Upper lobe of left lung (tissue), 6 donors: ENCODE data around the gene PLEKHG3. TPM values are rescaled to one million over a fixed set of nuclear protein-coding genes. Genes with fewer than 3 reads are reported as not detected.

Source experiments
- ATAC-seq, 2 donors: fragments of 200-7000 bp; cut with Tn5 transposase; one replicate each; pipeline ENCODE4 v1.9.1; 2022; ENCODE audit warnings: mild to moderate bottlenecking in 2 of 2, moderate library complexity in 2 of 2; ENCODE audit not compliant: low FRiP score in 2 of 2
- DNase-seq, 2 donors: peaks; one replicate each; pipeline ENCODE4 v3.0.0-alpha.2; 2019 to 2020
- H3K27ac ChIP-seq, 4 donors: fragments of 200-600 bp; sonication (generic); one replicate each; pipeline ENCODE4 v1.5.1; 2016 to 2019
- H3K27me3 ChIP-seq, 4 donors: fragments of 200-600 bp; sonication (generic); one replicate each; pipeline ENCODE4 v1.5.1; 2017 to 2019
- H3K36me3 ChIP-seq, 4 donors: fragments of 200-600 bp; sonication (generic); one replicate each; pipeline ENCODE4 v1.5.1; 2016 to 2019
- H3K4me1 ChIP-seq, 4 donors: fragments of 200-600 bp; sonication (generic); one replicate each; pipeline ENCODE4 v1.5.1; 2018 to 2019
- H3K4me3 ChIP-seq, 4 donors: fragments of 200-600 bp; sonication (generic); one replicate each; pipeline ENCODE4 v1.5.1; 2017 to 2019; ENCODE audit warnings: mild to moderate bottlenecking in 2 of 4, moderate library complexity in 1 of 4
- H3K9me3 ChIP-seq, 4 donors: fragments of 200-600 bp; sonication (generic); one replicate each; pipeline ENCODE4 v1.5.1; 2018 to 2019
- CTCF ChIP-seq, 6 experiments: fragments of 450-650 bp in 4 of 6; fragments of 200-600 bp in 2 of 6; sonication (generic) in 2 of 6; IDR thresholded peaks; one replicate each; pipeline ENCODE4 v1.5.1; 2016 to 2019; ENCODE audit warnings: antibody characterized with exemption in 6 of 6
- EP300 ChIP-seq, 4 donors: sonication (generic); formaldehyde crosslinking; IDR thresholded peaks; one replicate each; pipeline ENCODE4 v1.5.1; 2017; ENCODE audit warnings: antibody characterized with exemption in 4 of 4, control low read depth in 2 of 4
- POLR2A ChIP-seq, 4 donors: fragments of 450-650 bp; IDR thresholded peaks; one replicate each; pipeline ENCODE4 v1.5.1; 2016 to 2017; ENCODE audit warnings: antibody characterized with exemption in 4 of 4, mild to moderate bottlenecking in 2 of 4
- POLR2AphosphoS5 ChIP-seq, 2 donors: sonication (generic); formaldehyde crosslinking; IDR thresholded peaks; one replicate each; pipeline ENCODE4 v1.5.1; 2017; ENCODE audit warnings: antibody characterized with exemption in 2 of 2
- WGBS, 2 donors: methylation state at CpG; one replicate each; pipeline ENCODE4 v1.1.5; 2017 to 2018; 5-methylcytosine and 5-hydroxymethylcytosine counted together
- total RNA-seq, 6 donors: library from RNA; depleted of rRNA in 4 of 6; stranded (reverse); fragments of >200 nt in 4 of 6; gene quantifications; one replicate each; pipeline versions ENCODE4 v1.1.0 to v1.2.1, GENCODE V29; 2016 to 2021
- donor health status: DM: no; HTN: no; CAD: no; lungs with moderate emphysema.
- donor health status: DM: no; HTN: yes; CAD: no; lungs with severe emphysema.

Gene PLEKHG3
- total RNA-seq, 6 donors from 2014 or later, result 12.8 to 49.2 (median 34.8) TPM

DNA sequence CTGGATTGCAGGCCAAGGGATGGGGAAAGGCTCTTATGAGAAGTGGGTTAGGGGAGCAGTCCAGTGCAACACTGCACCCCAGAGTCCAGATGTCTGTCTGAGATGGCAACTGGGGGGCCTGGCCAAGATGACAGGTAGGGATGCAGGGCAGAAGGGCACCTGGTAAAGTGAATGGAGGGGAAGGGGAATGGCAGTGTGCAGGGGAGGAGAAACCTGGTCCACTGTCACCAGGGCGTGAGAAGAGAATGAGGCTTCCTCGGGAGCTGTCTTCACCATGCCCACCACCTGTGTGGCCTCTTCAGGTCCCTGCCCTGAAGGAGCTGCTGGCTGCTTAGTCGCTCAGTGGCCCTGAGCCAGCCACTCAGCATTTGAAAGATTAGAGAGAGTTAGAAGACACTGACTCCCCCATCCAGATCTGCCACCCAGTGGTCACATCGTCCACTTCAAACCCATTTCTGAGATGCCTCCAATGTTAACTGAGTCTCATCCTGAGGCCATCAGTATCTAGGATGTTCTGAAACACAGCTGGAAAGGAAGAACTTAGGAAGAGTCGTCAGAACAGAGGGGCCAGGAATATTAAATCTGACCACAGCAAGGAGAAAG, 57.3 kb downstream of the PLEKHG3 start:
- Histone ChIP-seq H3K9me3 (no peaks in the 10 kb centered on the region), H3K4me1 (peaks cover 20 to 50% (median 32%) of the 10 kb centered on the region in 4 donors), H3K27ac (peak overlapping the region in 1 of 4 donors; percentile 63), H3K36me3 (no peaks in the 10 kb centered on the region), H3K27me3 (no peaks in the 10 kb centered on the region), H3K4me3 (no peak overlapping the region)
- ATAC-seq, result no peak
- DNase-seq, result no peak
- no peak for TF ChIP-seq POLR2A (IDR thresholded peaks at IDR 0.05)
- 33% methylated on average over 4 to 5 of the region's 5 CpGs for WGBS, 2 donors

DNA sequence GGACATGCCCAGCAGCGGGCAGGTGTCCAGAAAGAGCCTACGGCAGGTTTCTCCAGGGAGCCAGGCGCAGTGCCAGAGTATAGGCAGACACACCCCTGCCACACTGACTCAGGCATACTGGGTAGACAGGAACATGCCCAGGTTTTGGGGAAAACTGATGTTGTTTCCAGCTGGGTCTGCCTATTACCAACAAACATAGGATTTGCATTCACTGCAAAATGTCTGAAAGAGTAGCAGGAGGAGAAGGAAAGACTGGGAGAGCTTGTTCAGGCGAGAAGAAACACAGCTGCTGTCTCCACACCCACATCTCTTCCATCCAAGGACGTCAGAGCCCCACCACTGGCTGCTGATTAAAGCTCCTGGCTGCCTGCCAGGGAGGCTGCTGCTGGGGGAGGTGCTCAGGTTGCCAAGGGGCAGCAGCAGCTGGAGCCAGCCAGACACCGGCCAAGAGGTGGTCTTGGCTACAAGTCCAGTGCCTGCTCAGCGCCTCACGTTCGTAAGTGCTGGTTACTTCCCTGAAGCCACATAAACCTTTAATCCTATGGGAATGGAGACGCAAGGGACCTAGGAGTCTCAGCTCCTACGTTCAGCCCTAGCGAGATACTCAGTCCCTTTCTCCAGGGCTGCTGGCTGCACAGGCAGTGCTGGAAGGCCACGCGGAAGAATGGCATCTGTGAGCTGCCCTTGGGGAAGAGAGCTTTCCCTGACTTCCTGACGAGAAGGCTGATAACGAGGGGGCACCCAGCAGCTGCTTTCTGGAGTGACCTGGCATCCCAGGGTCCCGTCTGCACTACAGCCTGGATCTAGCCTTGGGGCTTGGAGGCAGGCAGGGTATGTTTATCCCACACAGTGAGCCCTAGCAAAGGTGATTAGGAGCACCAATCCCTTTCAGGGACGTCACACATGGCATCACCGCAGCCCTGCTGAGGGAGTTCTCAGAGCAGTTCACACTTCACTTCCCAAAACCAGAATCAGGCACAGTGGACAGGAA, 58.1 kb downstream of the PLEKHG3 start:
- no peak overlapping the region for H3K4me3 ChIP-seq
- no peaks in the 10 kb centered on the region for H3K9me3 ChIP-seq
- ATAC-seq, result peak in 1 of 2 donors; percentile 39
- DNase-seq, result peak; percentile 68 to 76
- H3K4me1 ChIP-seq, result peaks cover 20 to 48% (median 32%) of the 10 kb centered on the region in 4 donors
- H3K36me3 ChIP-seq, result no peaks in the 10 kb centered on the region
- H3K27me3 ChIP-seq, result no peaks in the 10 kb centered on the region
- H3K27ac ChIP-seq, result peak overlapping the region in 3 of 4 donors; percentile 34 to 63 (median 43)
- TF ChIP-seq POLR2AphosphoS5 (IDR thresholded peaks at IDR 0.05) (no peak), EP300 (IDR thresholded peaks at IDR 0.05) (no peak), CTCF (IDR thresholded peaks at IDR 0.05) (no peak), POLR2A (IDR thresholded peaks at IDR 0.05) (no peak)
- WGBS, 2 donors, result 10 to 28% methylated on average over 5 to 19 of the region's 19 CpGs

GRCh38 chr14:64763085-64763782, 59.0 kb downstream of the PLEKHG3 start:
- Histone ChIP-seq H3K27me3 (no peaks in the 10 kb centered on the region), H3K4me3 (no peak overlapping the region), H3K9me3 (no peaks in the 10 kb centered on the region), H3K4me1 (peaks cover 18 to 39% (median 24%) of the 10 kb centered on the region in 4 donors), H3K36me3 (no peaks in the 10 kb centered on the region), H3K27ac (peak overlapping the region in 3 of 4 donors; percentile 11 to 34 (median 12))
- ATAC-seq (no peak), DNase-seq (no peak)
- 90 to 93% methylated on average over 11 of the region's 11 CpGs for WGBS, 2 donors
- no peak for TF ChIP-seq POLR2A (IDR thresholded peaks at IDR 0.05)
- no peak for TF ChIP-seq EP300 (IDR thresholded peaks at IDR 0.05)
- TF ChIP-seq CTCF (IDR thresholded peaks at IDR 0.05), result no peak
- TF ChIP-seq POLR2AphosphoS5 (IDR thresholded peaks at IDR 0.05), result no peak

GRCh38 chr14:64763801-64764621, 59.8 kb downstream of the PLEKHG3 start:
- Histone ChIP-seq H3K27ac (peak overlapping the region in 2 of 4 donors; percentile 11 to 12), H3K4me1 (peaks cover 13 to 33% (median 18%) of the 10 kb centered on the region in 4 donors), H3K36me3 (no peaks in the 10 kb centered on the region), H3K27me3 (no peaks in the 10 kb centered on the region), H3K9me3 (no peaks in the 10 kb centered on the region), H3K4me3 (peak overlapping the region in 2 of 4 donors; percentile 16 to 35)
- no peak for DNase-seq
- WGBS, 2 donors, result 60 to 61% methylated on average over 17 to 18 of the region's 18 CpGs
- no peak for TF ChIP-seq CTCF (IDR thresholded peaks at IDR 0.05)
- ATAC-seq, result no peak
